HG03558 (cell line): ENCODE measurements around the gene FAP.
A peak's percentile ranks its signal among the peaks of the same experiment; 100 is the strongest.

Source experiments
- ATAC-seq: cut with Tn5 transposase; IDR thresholded peaks from one replicate; pipeline ENCODE4 v1.9.1; 2021; ENCODE audit warnings: moderate number of reproducible peaks; ENCODE audit not compliant: unreplicated experiment; ENCODE audit errors: extremely low read depth

FAP gene

GRCh38 chr2:162243294-162243693, at the start of gene FAP:
Gene FAP, minus strand, starts transcription at chr2:162243445. Its CDS starts 118 bp downstream, at chr2:162243327.
- ATAC-seq, result no peak

- ATAC-seq, result no peak
Measured at GRCh38 chr2:162291748-162292147, 48.5 kb upstream of the FAP start.

GRCh38 chr2:162282765-162283425, 39.6 kb upstream of the FAP start:
- ATAC-seq, result no peak

DNA sequence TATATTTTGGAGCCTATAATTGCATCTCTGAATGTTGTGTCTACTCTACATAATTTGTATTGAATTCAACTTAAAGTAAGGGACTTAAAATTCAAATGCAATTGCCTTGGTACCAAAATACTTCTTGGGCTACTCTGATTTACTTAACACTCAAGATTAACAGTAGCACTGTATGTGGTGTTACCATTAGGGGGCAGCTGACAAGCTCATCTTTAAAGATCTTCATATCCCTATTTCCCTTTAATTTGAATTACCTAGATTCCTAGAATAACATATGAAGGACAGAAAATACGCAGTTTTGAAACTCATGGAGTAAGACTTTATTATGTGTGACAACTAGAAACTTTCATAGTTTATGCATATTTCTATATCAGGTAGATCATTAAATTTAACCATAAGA, 37.4 kb upstream of the FAP start:
- no peak for ATAC-seq

DNA sequence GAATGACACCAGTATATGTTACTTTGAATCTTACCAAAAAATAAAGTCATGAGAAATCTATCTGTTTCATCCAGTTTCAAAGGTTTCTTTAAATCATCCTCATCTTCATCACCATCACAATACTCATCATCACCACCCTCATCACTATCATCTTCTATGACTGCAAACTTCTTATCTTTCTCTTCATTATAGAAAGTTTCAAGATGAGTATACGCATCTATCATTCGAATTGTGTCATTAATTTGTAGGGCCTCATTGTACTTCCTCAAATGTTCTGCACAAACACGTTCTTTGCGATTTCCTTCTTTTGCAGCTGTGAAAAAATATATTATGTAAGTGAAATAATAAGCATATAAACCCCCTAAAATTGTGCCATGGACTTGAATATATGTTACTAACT, 34.1 kb upstream of the FAP start:
- ATAC-seq, result no peak

GRCh38 chr2:162267996-162268395, 24.8 kb upstream of the FAP start:
- no peak for ATAC-seq

DNA sequence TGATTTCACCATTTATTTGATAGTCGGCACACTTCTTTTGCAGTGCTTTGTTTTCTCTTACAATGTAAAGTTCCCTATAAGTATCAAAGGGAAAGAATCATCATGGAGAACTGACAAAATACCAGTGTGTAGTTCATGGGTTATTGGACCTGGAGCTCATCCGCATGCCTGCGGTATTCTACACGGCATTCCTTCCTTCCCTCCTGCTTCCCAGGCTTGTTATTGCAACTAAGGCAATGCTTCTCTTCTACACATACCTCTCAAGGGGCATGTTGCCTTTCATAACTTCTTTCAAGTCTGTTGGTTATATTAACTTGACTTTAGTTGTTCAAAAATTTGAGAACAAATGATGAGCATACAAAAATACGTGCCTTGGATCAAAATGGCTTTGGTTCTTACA, 24.3 kb upstream of the FAP start:
- no peak for ATAC-seq

- no peak for ATAC-seq
Measured at GRCh38 chr2:162266460-162266760, 23.2 kb upstream of the FAP start.

- ATAC-seq, result no peak
Measured at GRCh38 chr2:162265666-162266459, 22.6 kb upstream of the FAP start.

DNA sequence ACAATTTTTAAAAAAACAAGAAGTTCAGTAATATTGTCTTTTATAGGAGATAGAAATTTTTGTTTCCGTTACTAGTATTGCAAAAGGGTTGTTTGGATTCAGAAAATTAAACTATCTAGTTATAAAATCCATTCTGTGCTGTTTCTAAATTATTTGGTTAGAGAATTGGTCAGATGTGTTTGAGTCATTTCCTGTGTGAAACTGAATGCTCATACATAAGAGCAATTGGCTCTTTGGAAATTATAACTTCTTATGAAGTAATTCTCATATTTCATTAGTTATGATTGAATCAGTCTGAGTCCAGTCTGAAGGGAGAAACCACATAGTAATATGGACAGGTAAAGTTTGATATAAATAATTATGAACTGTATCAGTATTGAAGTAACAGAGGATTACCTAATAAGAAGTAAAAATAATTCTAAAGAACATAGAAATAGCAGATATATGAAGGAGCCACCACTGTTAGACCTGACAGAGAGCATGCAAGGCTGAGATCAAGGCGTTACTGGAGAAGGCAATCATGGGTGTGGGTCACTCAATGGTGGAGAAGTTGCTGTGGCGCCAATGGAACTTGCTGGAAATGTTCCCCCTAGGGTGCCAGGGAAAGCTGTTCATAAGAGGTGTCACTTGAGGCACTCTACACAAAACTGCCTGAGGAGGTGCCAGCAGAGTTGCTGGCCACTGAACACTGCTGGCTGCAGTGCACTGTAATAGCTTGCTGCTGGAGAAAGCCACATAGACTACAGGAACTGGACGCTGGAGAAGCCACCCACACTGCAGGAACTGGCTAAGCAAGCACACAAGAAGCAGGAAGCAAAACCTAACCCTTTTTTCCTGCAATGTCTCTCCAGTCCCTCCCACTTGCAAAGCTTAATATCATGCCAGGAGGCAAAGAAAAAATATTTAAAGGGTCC, 18.0 kb upstream of the FAP start:
- ATAC-seq, result peak; percentile 41

DNA sequence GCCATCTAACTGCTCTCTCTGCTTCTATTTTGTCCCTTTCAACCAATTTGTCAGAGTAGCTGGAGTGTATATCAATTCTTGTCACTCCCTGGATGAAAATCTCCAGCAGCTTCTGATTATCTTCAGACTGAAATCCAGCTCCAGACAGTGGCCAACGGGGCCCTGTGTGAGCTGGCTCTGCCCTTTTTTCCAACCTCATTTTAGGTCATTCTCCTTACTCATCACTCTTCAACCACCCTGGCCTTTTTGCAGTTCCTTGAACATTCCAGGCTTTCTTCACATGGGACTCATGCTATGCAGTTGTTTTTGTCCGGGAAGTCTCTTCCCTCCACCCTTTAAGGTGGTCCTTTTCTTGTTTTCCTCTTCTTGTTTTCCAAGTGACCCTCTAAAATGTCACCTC, 15.4 kb upstream of the FAP start:
- ATAC-seq, result no peak

DNA sequence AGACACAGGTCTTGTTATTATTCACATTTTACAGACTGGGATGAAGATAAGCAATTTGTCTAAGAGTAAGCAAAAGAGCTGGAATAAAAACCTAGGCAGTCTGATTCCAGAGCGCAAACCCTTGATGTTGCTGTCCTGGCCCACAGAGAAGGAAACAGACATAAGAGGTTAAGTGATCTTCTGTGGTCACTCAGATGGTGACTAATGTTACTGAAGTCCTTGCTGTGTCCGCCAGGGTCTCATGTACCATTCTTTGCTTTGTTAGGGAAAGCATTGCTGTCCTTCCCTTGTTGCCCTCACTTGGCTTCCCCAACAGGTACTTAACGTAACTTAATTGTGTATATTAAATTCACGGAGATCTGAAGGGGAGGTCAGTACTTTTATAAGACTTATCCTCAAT, 14.9 kb upstream of the FAP start:
- no peak for ATAC-seq

GRCh38 chr2:162257425-162257824, 14.2 kb upstream of the FAP start:
- ATAC-seq, result no peak

GRCh38 chr2:162256591-162256991, 13.3 kb upstream of the FAP start:
- ATAC-seq, result no peak

DNA sequence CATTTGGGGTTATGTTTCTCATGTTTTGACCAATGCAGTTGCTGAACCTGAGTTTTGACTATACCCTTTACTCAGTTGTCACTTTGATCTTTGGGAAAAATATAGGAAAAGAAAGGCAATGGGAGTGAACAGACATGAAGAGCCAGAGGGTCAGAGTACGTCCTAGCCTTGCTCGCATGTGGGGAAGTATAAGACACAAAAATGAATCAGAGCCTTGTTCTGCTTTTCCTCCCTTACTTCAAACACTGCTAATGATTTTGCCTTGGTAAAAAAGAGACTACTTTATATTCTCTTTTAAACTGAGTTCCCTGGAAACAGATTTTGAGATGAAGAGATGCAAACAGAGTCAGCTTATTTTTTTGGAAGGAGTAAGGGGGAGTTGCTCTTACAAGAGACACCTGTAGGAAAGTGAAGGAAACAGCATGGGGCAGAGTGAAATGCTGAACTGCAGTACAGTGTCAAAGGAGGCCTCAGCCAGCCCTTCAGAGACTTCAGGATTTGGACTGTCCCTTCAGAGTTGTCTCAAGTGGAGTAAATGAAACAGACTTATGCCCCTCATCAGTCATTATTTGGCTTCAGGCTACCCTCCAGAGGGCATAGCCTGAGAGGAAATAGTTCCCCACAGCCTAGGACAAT, 11.1 kb upstream of the FAP start:
- no peak for ATAC-seq

DNA sequence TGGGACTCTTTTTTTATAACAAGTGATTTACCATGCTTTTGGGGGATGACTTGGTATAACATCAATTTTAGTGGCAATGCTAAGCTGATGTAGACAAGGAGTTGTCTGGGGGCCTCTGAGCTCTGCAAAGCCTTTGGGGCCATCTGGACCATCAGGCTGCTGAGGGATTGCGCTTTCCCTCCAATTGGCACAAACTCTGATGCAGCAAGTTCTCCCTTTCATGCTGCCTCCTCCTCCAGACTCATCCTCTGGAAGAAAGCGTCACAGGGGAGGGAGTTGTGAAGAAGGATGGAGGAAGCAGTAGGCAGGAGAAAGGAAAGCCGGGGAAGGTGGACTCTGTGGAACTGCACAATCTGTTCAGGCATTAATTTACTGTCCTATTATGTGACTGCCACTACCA, 10.2 kb upstream of the FAP start:
- ATAC-seq, result no peak

DNA sequence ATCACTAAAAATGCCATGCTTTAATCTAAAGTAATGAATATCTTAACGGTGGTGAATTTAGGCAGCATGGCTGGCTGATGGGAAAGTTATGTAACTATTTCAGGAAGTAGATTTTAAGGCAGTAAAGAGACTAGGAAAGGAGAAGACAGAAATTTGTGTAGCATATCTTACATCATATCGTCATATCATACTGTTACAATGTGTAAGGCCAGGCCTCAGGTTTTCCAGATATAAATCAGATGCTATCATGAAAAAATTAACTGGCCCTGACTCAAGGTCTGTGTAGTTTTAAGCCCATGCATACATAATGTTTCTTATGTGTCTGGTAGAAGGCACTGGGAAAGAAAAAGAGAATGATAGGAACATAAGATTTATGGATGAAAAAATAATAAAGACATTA, 8.9 kb upstream of the FAP start:
- ATAC-seq, result no peak

DNA sequence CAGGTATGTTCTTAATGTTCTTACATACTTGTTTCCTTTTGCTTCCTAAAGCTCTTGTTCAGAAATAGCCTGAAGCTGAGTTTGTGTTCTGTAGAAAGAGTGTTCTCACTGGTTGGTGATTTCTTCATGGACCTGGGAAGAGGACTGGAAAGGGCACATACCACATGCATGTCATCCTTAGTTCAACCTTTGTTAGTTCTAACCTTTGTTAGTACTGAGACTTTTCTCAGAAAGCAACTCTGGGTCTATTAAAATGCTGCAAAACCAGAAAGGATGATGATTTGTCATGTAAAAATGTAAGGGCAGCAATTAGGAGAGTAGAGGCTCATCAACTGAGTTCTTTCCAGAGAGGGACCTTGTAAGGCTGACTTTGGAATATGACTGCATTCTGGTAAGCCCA, 2.5 kb upstream of the FAP start:
- ATAC-seq, result no peak

DNA sequence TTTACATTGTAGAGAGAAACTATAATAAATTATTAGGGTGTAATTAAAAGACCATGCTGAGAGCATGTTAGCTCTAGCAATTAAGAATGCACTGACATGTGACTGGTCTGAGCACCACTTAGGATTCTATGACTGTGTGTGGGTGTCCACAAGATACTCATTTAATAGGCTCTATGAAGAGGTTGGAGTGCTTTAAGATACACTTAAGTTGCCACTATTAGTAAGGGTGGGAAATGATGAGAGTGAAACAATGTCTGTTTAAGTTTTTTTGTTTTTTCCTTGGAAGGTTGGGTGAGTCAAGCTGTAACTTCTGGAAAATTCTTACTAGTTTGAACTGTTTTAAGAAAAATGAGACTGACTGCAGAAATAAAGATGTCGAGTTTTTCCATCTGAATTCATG, 1.8 kb upstream of the FAP start:
- ATAC-seq, result no peak

DNA sequence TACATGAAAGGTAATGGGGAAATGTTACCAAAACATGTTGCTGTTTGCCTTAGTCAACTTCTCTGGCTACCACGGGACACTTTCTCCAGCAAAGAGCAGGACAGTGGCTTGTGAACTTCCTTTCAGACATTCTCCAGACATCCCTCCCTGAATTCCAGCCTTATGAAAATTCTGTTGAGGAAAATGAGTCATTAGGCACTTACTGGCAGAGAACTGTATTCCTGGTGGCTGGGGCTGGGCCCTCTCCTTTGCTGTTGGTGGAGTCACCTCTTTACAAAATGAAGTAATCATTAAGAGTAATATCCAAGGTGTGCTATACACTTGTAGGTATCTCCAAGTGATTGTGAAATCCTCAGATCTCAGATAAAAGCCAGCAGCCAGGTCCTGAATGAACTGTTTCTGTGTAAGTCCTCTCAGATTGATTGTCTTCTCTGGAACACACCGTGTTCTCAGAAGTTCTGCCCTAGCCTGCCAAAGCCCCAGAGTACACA, 1.3 kb upstream of the FAP start:
- no peak for ATAC-seq

GRCh38 chr2:162243715-162244114, 470 bp upstream of the FAP start:
- no peak for ATAC-seq
